Thoracic aorta (tissue), 2 donors: Measurements from ENCODE around the gene ATP10A. TPM values are rescaled to one million over a fixed set of nuclear protein-coding genes. Genes with fewer than 3 reads are reported as not detected.
A peak's percentile ranks its signal among the peaks of the same experiment; 100 is the strongest.

Experiments
- ATAC-seq: fragments of 150-250 bp; one replicate; pipeline ENCODE4 v1.8.0; 2017; ENCODE audit warnings: low read depth; ENCODE audit not compliant: insufficient number of reproducible peaks, low FRiP score
- DNase-seq: peaks from one replicate; pipeline ENCODE4 v3.0.0-alpha.2; 2020; ENCODE audit warnings: low spot score
- H3K27ac ChIP-seq, 2 donors: fragments of 200-600 bp; sonication (generic); 1 replicate in 1 of 2; 2 replicates in 1 of 2; pipeline ENCODE4 v1.5.1; 2016; ENCODE audit warnings: mild to moderate bottlenecking in 2 of 2, moderate library complexity in 2 of 2
- H3K27me3 ChIP-seq: fragments of 200-600 bp; sonication (generic); replicated peaks from 2 replicates; pipeline ENCODE4 v1.6.0; 2016; ENCODE audit warnings: mild to moderate bottlenecking; ENCODE audit not compliant: insufficient read depth
- H3K36me3 ChIP-seq: fragments of 200-600 bp; sonication (generic); one replicate; pipeline ENCODE4 v1.5.1; 2016
- H3K4me1 ChIP-seq, 2 donors: fragments of 200-600 bp; sonication (generic); 1 replicate in 1 of 2; 2 replicates in 1 of 2; pipeline versions ENCODE4 v1.5.1 to v1.6.0; 2016; ENCODE audit warnings: low read depth in 2 of 2, mild to moderate bottlenecking in 1 of 2; ENCODE audit not compliant: control insufficient read depth in 1 of 2
- H3K4me3 ChIP-seq: fragments of 200-600 bp; sonication (generic); 2 replicates; pipeline ENCODE4 v1.5.1; 2016; ENCODE audit warnings: mild to moderate bottlenecking
- H3K9me3 ChIP-seq: fragments of 200-600 bp; sonication (generic); 2 replicates; pipeline ENCODE4 v1.5.1; 2016
- total RNA-seq, 2 donors: library from RNA; depleted of rRNA; stranded (reverse); fragments of >200 nt; gene quantifications; one replicate each; pipeline versions ENCODE4 v1.1.0 to v1.2.3, GENCODE V29; 2016
- TF ChIP-seq, protein P1 (sequence below): fragments of 200-600 bp; sonication (generic); IDR thresholded peaks from one replicate; pipeline ENCODE4 v1.5.1; 2019; ENCODE audit warnings: antibody characterized with exemption

The ATP10A gene
- total RNA-seq, 2 donors from 2014 or later, result 59.4 to 89.8 TPM

DNA sequence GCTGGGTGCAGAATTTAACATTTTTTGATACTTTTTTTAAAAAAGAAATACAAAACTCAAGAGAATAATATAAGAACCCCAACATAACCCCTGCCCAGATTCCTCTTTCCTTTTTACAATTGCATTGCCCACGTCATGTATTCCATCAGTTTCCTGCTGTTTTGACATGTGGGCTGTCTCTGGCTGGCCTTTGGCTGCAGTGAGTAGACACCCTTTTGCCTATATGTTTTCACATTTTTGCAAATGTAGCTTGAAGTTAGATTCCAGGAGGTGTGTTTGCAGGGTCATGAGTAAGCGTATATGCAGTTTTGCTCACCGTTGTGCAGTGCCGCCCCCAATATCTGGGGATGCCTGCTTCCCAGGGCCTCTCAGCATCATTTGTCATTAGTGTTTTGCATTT, 28.0 kb upstream of the ATP10A start:
- H3K36me3 ChIP-seq, result no peaks in the 10 kb centered on the region
- H3K4me1 ChIP-seq, result peaks cover 16 to 21% of the 10 kb centered on the region in 2 donors
- TF ChIP-seq, protein P1, sequence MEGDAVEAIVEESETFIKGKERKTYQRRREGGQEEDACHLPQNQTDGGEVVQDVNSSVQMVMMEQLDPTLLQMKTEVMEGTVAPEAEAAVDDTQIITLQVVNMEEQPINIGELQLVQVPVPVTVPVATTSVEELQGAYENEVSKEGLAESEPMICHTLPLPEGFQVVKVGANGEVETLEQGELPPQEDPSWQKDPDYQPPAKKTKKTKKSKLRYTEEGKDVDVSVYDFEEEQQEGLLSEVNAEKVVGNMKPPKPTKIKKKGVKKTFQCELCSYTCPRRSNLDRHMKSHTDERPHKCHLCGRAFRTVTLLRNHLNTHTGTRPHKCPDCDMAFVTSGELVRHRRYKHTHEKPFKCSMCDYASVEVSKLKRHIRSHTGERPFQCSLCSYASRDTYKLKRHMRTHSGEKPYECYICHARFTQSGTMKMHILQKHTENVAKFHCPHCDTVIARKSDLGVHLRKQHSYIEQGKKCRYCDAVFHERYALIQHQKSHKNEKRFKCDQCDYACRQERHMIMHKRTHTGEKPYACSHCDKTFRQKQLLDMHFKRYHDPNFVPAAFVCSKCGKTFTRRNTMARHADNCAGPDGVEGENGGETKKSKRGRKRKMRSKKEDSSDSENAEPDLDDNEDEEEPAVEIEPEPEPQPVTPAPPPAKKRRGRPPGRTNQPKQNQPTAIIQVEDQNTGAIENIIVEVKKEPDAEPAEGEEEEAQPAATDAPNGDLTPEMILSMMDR, result no peak
- H3K4me3 ChIP-seq, result no peak overlapping the region
- DNase-seq, result no peak
- no peak overlapping the region for H3K27ac ChIP-seq
- ATAC-seq, result no peak
- no peaks in the 10 kb centered on the region for H3K9me3 ChIP-seq
- H3K27me3 ChIP-seq, result no peaks in the 10 kb centered on the region

- TF ChIP-seq, protein P1, result no peak
- H3K4me1 ChIP-seq, result peaks cover 17 to 24% of the 10 kb centered on the region in 2 donors
- ATAC-seq (no peak), DNase-seq (no peak)
- no peak overlapping the region for H3K27ac ChIP-seq
- H3K9me3 ChIP-seq, result no peaks in the 10 kb centered on the region
- no peaks in the 10 kb centered on the region for H3K27me3 ChIP-seq
- H3K36me3 ChIP-seq, result no peaks in the 10 kb centered on the region
- no peak overlapping the region for H3K4me3 ChIP-seq
These were observed 27.4 kb upstream of the ATP10A start for GRCh38 chr15:25890529-25890928.

GRCh38 chr15:25887870-25888269, 24.7 kb upstream of the ATP10A start:
- no peak overlapping the region for H3K27ac ChIP-seq
- TF ChIP-seq, protein P1, result no peak
- no peaks in the 10 kb centered on the region for H3K36me3 ChIP-seq
- no peaks in the 10 kb centered on the region for H3K9me3 ChIP-seq
- no peak overlapping the region for H3K4me3 ChIP-seq
- no peak for DNase-seq
- H3K27me3 ChIP-seq, result no peaks in the 10 kb centered on the region
- H3K4me1 ChIP-seq, result peaks cover 17 to 24% of the 10 kb centered on the region in 2 donors
- ATAC-seq, result no peak

- H3K27me3 ChIP-seq, result no peaks in the 10 kb centered on the region
- TF ChIP-seq, protein P1, result no peak
- H3K36me3 ChIP-seq, result no peaks in the 10 kb centered on the region
- no peak overlapping the region for H3K4me3 ChIP-seq
- DNase-seq (no peak), ATAC-seq (no peak)
- peaks cover 17 to 24% of the 10 kb centered on the region in 2 donors for H3K4me1 ChIP-seq
- H3K9me3 ChIP-seq, result no peaks in the 10 kb centered on the region
- peak overlapping the region; percentile 14 to 37 for H3K27ac ChIP-seq
These were observed 23.5 kb upstream of the ATP10A start for GRCh38 chr15:25886498-25887140.

GRCh38 chr15:25884370-25884769, 21.2 kb upstream of the ATP10A start:
- no peaks in the 10 kb centered on the region for H3K9me3 ChIP-seq
- H3K27me3 ChIP-seq, result no peaks in the 10 kb centered on the region
- no peaks in the 10 kb centered on the region for H3K36me3 ChIP-seq
- peaks cover 10 to 12% of the 10 kb centered on the region in 2 donors for H3K4me1 ChIP-seq
- DNase-seq (no peak), ATAC-seq (no peak)
- TF ChIP-seq, protein P1, result no peak
- H3K27ac ChIP-seq, result no peak overlapping the region
- H3K4me3 ChIP-seq, result no peak overlapping the region
